Neuron (in vitro differentiated cells): ENCODE results near the gene ACTN4.

Experiments used
- H2AFZ ChIP-seq: one replicate; pipeline ENCODE4 v1.6.1; 2013; ENCODE audit warnings: low read depth, mild to moderate bottlenecking, inconsistent platforms, low read length, moderate library complexity
- H3K27me3 ChIP-seq: one replicate; pipeline ENCODE4 v1.6.1; 2013; ENCODE audit warnings: low read length; ENCODE audit not compliant: insufficient read depth
- H3K36me3 ChIP-seq: one replicate; pipeline ENCODE4 v1.6.1; 2013; ENCODE audit warnings: low read length; ENCODE audit not compliant: insufficient read depth
- H3K4me1 ChIP-seq: one replicate; pipeline ENCODE4 v1.6.1; 2013; ENCODE audit warnings: low read length; ENCODE audit not compliant: insufficient read depth
- H3K4me3 ChIP-seq: 2 replicates; pipeline ENCODE4 v1.5.1; 2013; ENCODE audit warnings: mild to moderate bottlenecking, low read length, moderate library complexity
- H3K9me3 ChIP-seq: one replicate; pipeline ENCODE4 v1.6.1; 2013; ENCODE audit warnings: low read length

The ACTN4 gene

GRCh38 chr19:38667661-38668171 lies 20.3 kb downstream of the ACTN4 start:
- Histone ChIP-seq H3K4me3 (no peak overlapping the region), H3K27me3 (no peaks in the 10 kb centered on the region), H3K4me1 (peaks cover 33% of the 10 kb centered on the region), H2AFZ (no peak overlapping the region), H3K36me3 (no peaks in the 10 kb centered on the region), H3K9me3 (no peaks in the 10 kb centered on the region)

DNA sequence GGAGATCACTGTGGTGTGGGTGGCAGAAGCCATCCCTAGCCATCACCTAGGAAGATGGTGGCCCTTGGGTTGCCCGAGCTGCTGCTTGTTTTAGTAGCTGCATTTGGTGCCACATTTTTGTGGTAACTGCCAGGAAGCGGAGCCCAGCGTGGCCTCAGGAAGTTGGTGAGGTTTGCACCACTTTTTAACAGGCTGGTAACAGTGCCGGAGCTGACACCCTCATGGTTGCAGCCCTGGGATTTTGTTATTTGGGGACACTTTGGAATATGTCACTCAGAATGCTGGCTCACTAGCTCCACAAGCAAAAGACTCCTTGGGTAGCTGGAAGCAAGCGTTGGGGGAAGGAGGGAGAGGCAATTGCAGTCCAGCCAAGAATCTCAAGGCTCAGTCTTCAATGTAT lies 22.1 kb downstream of the ACTN4 start:
- no peaks in the 10 kb centered on the region for H3K27me3 ChIP-seq
- H3K9me3 ChIP-seq = no peaks in the 10 kb centered on the region
- no peak overlapping the region for H2AFZ ChIP-seq
- peaks cover 33% of the 10 kb centered on the region for H3K4me1 ChIP-seq
- H3K36me3 ChIP-seq = no peaks in the 10 kb centered on the region
- no peak overlapping the region for H3K4me3 ChIP-seq

GRCh38 chr19:38670921-38671398 lies 23.5 kb downstream of the ACTN4 start:
- Histone ChIP-seq H3K9me3 (no peaks in the 10 kb centered on the region), H3K27me3 (no peaks in the 10 kb centered on the region), H3K36me3 (peaks cover 3% of the 10 kb centered on the region), H3K4me3 (no peak overlapping the region), H2AFZ (no peak overlapping the region), H3K4me1 (peaks cover 26% of the 10 kb centered on the region)

- no peak overlapping the region for H2AFZ ChIP-seq
- H3K27me3 ChIP-seq = no peaks in the 10 kb centered on the region
- H3K9me3 ChIP-seq = no peaks in the 10 kb centered on the region
- peaks cover 19% of the 10 kb centered on the region for H3K4me1 ChIP-seq
- no peak overlapping the region for H3K4me3 ChIP-seq
- peaks cover 3% of the 10 kb centered on the region for H3K36me3 ChIP-seq
Observed at GRCh38 chr19:38671654-38672053, 24.2 kb downstream of the ACTN4 start.

GRCh38 chr19:38673030-38673429 lies 25.6 kb downstream of the ACTN4 start:
- H3K9me3 ChIP-seq = no peaks in the 10 kb centered on the region
- H3K4me3 ChIP-seq = no peak overlapping the region
- no peak overlapping the region for H2AFZ ChIP-seq
- H3K4me1 ChIP-seq = peaks cover 5% of the 10 kb centered on the region
- peaks cover 9% of the 10 kb centered on the region for H3K36me3 ChIP-seq
- no peaks in the 10 kb centered on the region for H3K27me3 ChIP-seq

GRCh38 chr19:38674388-38675171 lies 27.1 kb downstream of the ACTN4 start:
- Histone ChIP-seq H3K4me1 (peaks cover 4% of the 10 kb centered on the region), H3K27me3 (no peaks in the 10 kb centered on the region)

DNA sequence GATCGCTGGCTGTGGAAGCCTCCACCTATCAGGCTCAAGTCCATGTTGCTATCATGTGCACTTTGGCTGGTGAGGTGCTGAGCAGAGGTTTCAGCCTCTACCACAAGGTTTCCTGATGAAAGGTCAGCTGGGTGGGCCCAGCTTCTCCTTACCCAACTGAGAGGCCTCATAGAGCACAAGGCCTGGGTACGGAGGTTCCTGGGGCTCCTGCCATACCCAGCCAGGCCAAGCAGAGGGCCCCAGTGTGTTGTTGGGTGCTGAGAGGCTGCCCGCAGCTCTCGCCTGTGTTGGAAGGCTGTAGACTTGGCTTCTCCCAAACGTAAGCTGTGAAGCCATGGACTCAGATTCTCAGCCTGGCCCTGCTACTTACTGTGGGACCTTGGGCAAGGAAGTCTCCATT lies 28.2 kb downstream of the ACTN4 start:
- Histone ChIP-seq H2AFZ (no peak overlapping the region), H3K4me3 (no peak overlapping the region), H3K27me3 (no peaks in the 10 kb centered on the region), H3K36me3 (peaks cover 20% of the 10 kb centered on the region), H3K9me3 (no peaks in the 10 kb centered on the region), H3K4me1 (peaks cover 4% of the 10 kb centered on the region)

More at GRCh38 chr19:38674388-38675171, 27.1 kb downstream of the ACTN4 start:
- Histone ChIP-seq H3K9me3 (no peaks in the 10 kb centered on the region), H3K36me3 (peaks cover 20% of the 10 kb centered on the region), H3K4me3 (no peak overlapping the region), H2AFZ (no peak overlapping the region)

DNA sequence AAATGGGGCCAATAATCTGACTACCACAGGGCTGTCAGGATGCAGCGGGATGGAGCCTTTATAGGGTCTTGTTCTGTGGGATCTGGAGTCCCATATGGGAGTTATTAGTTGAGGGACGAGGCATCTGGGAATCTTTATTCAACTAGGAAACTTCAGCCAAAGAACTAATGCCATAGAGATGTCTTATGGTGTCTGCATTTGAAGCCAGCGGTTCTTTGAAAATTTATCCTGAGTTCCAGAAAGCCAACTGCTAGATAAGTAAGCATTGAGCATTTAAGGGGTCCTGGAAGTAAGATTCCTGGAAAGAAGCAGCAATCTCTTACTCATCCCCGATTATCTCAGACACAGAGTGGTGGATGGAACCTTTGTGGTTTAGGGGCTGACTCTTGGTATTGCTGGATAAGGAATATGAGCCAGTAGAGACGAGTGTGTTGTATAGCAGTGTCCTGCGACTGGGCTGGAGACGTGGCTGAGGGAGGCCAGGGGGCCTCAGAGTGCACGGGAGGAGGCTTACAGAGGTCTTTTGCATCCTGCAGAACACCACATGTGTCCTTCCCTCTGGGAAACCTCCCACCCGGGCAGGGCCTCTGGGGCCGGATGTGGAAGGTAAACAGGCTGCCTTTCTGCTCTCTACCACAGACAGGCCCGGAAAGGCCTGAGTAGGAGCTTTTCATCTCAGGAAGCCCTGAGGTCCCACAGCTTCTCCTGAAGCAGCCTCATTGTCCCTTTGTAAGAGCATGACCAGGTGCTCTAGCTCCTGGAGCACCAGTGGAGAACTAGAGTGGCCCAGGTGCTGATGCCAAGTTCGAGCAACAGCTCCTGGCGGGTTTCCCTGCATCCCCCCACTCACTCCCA lies 28.8 kb downstream of the ACTN4 start:
- no peaks in the 10 kb centered on the region for H3K4me1 ChIP-seq
- no peaks in the 10 kb centered on the region for H3K27me3 ChIP-seq
- H3K9me3 ChIP-seq = no peaks in the 10 kb centered on the region
- H2AFZ ChIP-seq = no peak overlapping the region
- H3K36me3 ChIP-seq = peaks cover 20% of the 10 kb centered on the region
- H3K4me3 ChIP-seq = no peak overlapping the region

GRCh38 chr19:38676878-38677646 lies 29.6 kb downstream of the ACTN4 start:
- peaks cover 20% of the 10 kb centered on the region for H3K36me3 ChIP-seq
- peaks cover 3% of the 10 kb centered on the region for H3K9me3 ChIP-seq
- no peak overlapping the region for H2AFZ ChIP-seq
- H3K4me3 ChIP-seq = no peak overlapping the region
- no peaks in the 10 kb centered on the region for H3K4me1 ChIP-seq
- H3K27me3 ChIP-seq = no peaks in the 10 kb centered on the region

DNA sequence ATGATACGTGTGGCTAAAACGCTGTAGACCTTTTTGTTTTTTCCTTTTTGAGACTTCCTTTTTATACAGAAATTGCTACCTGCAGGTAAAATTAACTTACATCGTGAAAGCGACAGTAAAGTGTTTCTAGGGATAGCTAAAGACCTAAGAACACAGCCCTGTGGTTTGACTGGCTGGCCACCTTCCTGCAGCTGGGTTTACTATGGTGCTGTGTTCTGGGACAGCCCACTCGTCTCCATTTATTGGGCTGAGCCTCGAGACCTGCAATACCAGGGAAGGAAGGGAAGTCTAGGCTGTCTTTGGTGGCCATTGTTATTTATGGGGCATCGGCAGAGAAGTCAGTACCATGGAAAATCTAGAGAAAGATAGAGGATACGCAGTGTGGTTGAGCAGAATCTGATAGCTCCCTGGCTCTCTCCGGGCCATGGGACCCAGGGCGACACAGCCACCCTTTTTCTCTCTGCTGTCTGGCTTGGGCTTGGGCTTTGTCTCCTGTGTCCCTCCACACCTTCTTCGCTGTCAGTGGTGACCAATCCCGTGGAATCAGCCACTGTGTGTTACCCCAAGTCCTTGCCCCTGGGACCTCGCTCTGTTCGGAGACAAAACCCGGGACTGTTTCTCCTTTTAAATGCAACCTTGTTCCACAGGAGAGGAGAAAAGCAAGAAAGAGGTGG lies 30.9 kb downstream of the ACTN4 start:
- Histone ChIP-seq H3K4me1 (no peaks in the 10 kb centered on the region), H3K27me3 (no peaks in the 10 kb centered on the region), H2AFZ (no peak overlapping the region), H3K9me3 (peaks cover 3% of the 10 kb centered on the region), H3K4me3 (no peak overlapping the region), H3K36me3 (peaks cover 20% of the 10 kb centered on the region)

GRCh38 chr19:38678891-38679494 lies 31.5 kb downstream of the ACTN4 start:
- no peaks in the 10 kb centered on the region for H3K4me1 ChIP-seq
- H3K27me3 ChIP-seq = no peaks in the 10 kb centered on the region
- H3K36me3 ChIP-seq = peaks cover 20% of the 10 kb centered on the region
- H2AFZ ChIP-seq = no peak overlapping the region
- H3K9me3 ChIP-seq = peaks cover 3% of the 10 kb centered on the region
- H3K4me3 ChIP-seq = no peak overlapping the region

DNA sequence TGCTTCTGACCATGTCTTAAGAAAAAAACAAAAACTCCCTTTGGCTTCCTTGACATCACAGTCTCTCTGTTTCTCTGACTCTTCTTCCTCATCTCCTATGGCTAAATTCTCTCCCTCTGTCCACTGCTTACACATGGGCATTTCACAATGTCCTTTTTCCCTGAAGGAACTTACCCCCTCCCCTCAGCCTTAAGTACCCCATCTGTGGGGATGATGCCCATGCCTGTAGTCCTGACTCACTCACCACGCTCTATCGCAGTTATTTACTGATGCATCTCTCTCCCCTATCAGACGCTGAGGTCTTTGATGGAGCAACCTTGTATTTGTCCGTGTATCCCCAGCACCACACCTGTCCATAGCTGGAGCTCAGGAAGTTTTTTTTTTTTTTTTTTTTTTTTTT lies 32.4 kb downstream of the ACTN4 start:
- Histone ChIP-seq H3K4me1 (no peaks in the 10 kb centered on the region), H3K4me3 (no peak overlapping the region), H2AFZ (no peak overlapping the region), H3K36me3 (peaks cover 20% of the 10 kb centered on the region), H3K9me3 (peaks cover 3% of the 10 kb centered on the region), H3K27me3 (no peaks in the 10 kb centered on the region)
